WTC11 (cell line): Measurements from ENCODE around the gene ANKRD23. TPM values are rescaled to one million over a fixed set of nuclear protein-coding genes. Genes with fewer than 3 reads are reported as not detected.

ENCODE experiments used
- ATAC-seq: fragments of 200-7000 bp; cut with Tn5 transposase; 2 replicates; pipeline ENCODE4 v1.10.0; 2021; ENCODE audit warnings: mild to moderate bottlenecking, moderate library complexity
- CTCF ChIA-PET: fragments of 300-600 bp; sonication (Branson Sonifier 250); formaldehyde crosslinking; loops from one replicate; lab custom pipeline; 2021; ENCODE audit warnings: antibody characterized with exemption; lab: Charles Lee
- POLR2A ChIA-PET: fragments of 350-600 bp; sonication (Branson Sonifier 250); formaldehyde crosslinking; loops from one replicate; lab custom pipeline; 2021; ENCODE audit warnings: antibody characterized with exemption; lab: Charles Lee
- DNase-seq: peaks from one replicate; pipeline ENCODE4 v3.0.0; 2021; ENCODE audit warnings: low spot score
- H3K27ac Mint-ChIP-seq: 2 replicates; pipeline ENCODE4 v1.8.0; 2021; ENCODE audit warnings: mixed read lengths
- H3K27me3 Mint-ChIP-seq: 2 replicates; pipeline ENCODE4 v1.8.0; 2021; ENCODE audit warnings: low read depth, mild to moderate bottlenecking, moderate library complexity, mixed read lengths
- H3K36me3 Mint-ChIP-seq: 2 replicates; pipeline ENCODE4 v1.8.0; 2021; ENCODE audit warnings: mixed read lengths
- H3K4me1 Mint-ChIP-seq: 2 replicates; pipeline ENCODE4 v1.8.0; 2022; ENCODE audit warnings: mixed read lengths
- H3K4me3 Mint-ChIP-seq: 2 replicates; pipeline ENCODE4 v1.8.0; 2021; ENCODE audit warnings: mild to moderate bottlenecking, moderate library complexity, mixed read lengths
- H3K9me3 Mint-ChIP-seq: 2 replicates; pipeline ENCODE4 v1.8.0; 2021; ENCODE audit warnings: mixed read lengths
- FOXJ3 ChIP-seq: sonication (generic); formaldehyde crosslinking; IDR thresholded peaks from 2 replicates; pipeline ENCODE4 v1.9.0; 2021; ENCODE audit warnings: missing genetic modification reagents, mild to moderate bottlenecking, borderline replicate concordance
- FOXP1 ChIP-seq: sonication (generic); formaldehyde crosslinking; IDR thresholded peaks from 2 replicates; pipeline ENCODE4 v1.8.0; 2022; ENCODE audit warnings: missing genetic modification reagents, mild to moderate bottlenecking, moderate library complexity, borderline replicate concordance
- GABPB1 ChIP-seq: sonication (generic); formaldehyde crosslinking; IDR thresholded peaks from 2 replicates; pipeline ENCODE4 v1.8.1; 2023; ENCODE audit warnings: mild to moderate bottlenecking, missing genetic modification reagents
- IRF2 ChIP-seq: sonication (generic); formaldehyde crosslinking; IDR thresholded peaks from 2 replicates; pipeline ENCODE4 v1.8.0; 2022; ENCODE audit warnings: low read depth, missing genetic modification reagents, borderline replicate concordance
- NFE2L1 ChIP-seq: sonication (generic); formaldehyde crosslinking; IDR thresholded peaks from 2 replicates; pipeline ENCODE4 v1.8.1; 2023; ENCODE audit warnings: missing genetic modification reagents
- OVOL2 ChIP-seq: fragments of 250-450 bp; sonication (Bioruptor Pico); IDR thresholded peaks from 2 replicates; pipeline ENCODE4 v1.9.0; 2021; ENCODE audit warnings: mild to moderate bottlenecking, borderline replicate concordance
- SMAD3 ChIP-seq: sonication (generic); formaldehyde crosslinking; IDR thresholded peaks from 2 replicates; pipeline ENCODE4 v1.8.0; 2022; ENCODE audit warnings: missing genetic modification reagents, mild to moderate bottlenecking, borderline replicate concordance
- TEAD1 ChIP-seq: sonication (generic); formaldehyde crosslinking; IDR thresholded peaks from 2 replicates; pipeline ENCODE4 v1.8.0; 2022; ENCODE audit warnings: mild to moderate bottlenecking, missing genetic modification reagents
- ZNF263 ChIP-seq: sonication (generic); formaldehyde crosslinking; IDR thresholded peaks from 2 replicates; pipeline ENCODE4 v1.8.1; 2022; ENCODE audit warnings: low read depth, mild to moderate bottlenecking, moderate library complexity, missing genetic modification reagents
- ZNF317 ChIP-seq: sonication (generic); formaldehyde crosslinking; IDR thresholded peaks from 2 replicates; pipeline ENCODE4 v1.8.1; 2023; ENCODE audit warnings: low read depth, mild to moderate bottlenecking, moderate library complexity, missing genetic modification reagents, borderline replicate concordance
- ZNF396 ChIP-seq: fragments of 250-450 bp; sonication (Bioruptor Pico); IDR thresholded peaks from 2 replicates; pipeline ENCODE4 v1.8.0; 2021; ENCODE audit warnings: mild to moderate bottlenecking, moderate library complexity, borderline replicate concordance
- total RNA-seq: library from RNA; stranded (reverse); gene quantifications from 3 replicates; pipeline ENCODE4 v1.2.3, GENCODE V29; 2021
- TF ChIP-seq, protein P1 (sequence below): fragments of 250-450 bp; sonication (Bioruptor Pico); IDR thresholded peaks from 2 replicates; pipeline ENCODE4 v1.9.0; 2021; ENCODE audit warnings: mild to moderate bottlenecking
- TF ChIP-seq, protein P2 (sequence below): sonication (generic); formaldehyde crosslinking; IDR thresholded peaks from 2 replicates; pipeline ENCODE4 v1.8.1; 2022; ENCODE audit warnings: mild to moderate bottlenecking, missing genetic modification reagents, moderate library complexity, borderline replicate concordance
- TF ChIP-seq, protein P3 (sequence below): sonication (generic); formaldehyde crosslinking; IDR thresholded peaks from 2 replicates; pipeline ENCODE4 v1.8.0; 2022; ENCODE audit warnings: mild to moderate bottlenecking, missing genetic modification reagents
- TF ChIP-seq, protein P4 (sequence below): fragments of 250-450 bp; sonication (Bioruptor Pico); IDR thresholded peaks from 2 replicates; pipeline ENCODE4 v2.1.2; 2022; ENCODE audit warnings: mild to moderate bottlenecking, moderate library complexity
- TF ChIP-seq, protein P5 (sequence below): sonication (generic); formaldehyde crosslinking; IDR thresholded peaks from 2 replicates; pipeline ENCODE4 v1.8.0; 2022; ENCODE audit warnings: mild to moderate bottlenecking, missing genetic modification reagents

The ANKRD23 gene
- total RNA-seq, 1 experiment from 2014 or later: 3.2 TPM

DNA sequence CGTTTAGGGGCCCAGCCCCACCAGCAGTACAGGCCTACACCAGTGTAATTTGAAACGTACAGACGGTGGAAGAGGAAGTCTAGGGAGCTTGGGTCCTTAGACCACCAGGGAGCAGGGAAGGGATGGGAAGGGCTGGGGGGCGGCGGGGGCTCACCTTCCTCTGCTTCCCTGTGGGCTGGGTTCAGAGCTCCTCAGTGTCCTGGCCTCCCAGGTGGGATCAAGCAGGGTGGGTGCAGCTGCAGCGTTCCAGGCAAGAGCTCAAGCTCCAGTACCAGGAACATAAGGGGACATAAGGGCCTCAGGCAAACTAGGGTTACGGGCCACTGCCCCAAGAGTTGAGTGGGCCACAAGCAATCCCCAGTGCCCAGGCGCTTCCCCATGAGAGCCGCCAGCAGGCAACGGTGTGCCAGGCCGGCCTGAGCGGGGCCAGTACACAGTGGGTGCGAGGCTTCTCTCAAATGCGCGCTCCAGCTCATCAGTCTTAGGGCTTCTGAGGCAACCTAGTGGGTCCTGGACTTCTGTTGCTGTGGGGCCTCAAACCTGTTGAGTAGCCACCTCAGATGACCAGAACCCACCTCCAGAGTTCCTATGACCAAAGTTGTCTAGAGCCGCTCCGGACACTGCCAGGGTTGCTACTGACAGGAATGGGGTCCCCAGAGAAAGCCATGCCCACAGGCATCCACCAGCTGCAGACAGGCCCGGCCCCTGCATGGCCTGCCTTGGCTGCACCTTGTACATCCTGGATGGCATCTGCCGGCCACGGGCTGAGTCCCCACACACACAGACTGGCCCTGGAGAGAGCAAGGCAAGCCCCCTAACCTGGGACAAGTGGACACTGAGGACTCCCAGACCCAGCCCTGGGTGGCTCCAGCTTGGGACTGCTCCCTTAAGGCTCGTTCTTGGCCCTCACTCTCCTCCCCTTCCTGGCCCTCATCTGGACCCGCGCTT lies 5.2 kb downstream of the ANKRD23 start (continued):
- TF ChIP-seq, protein P1, sequence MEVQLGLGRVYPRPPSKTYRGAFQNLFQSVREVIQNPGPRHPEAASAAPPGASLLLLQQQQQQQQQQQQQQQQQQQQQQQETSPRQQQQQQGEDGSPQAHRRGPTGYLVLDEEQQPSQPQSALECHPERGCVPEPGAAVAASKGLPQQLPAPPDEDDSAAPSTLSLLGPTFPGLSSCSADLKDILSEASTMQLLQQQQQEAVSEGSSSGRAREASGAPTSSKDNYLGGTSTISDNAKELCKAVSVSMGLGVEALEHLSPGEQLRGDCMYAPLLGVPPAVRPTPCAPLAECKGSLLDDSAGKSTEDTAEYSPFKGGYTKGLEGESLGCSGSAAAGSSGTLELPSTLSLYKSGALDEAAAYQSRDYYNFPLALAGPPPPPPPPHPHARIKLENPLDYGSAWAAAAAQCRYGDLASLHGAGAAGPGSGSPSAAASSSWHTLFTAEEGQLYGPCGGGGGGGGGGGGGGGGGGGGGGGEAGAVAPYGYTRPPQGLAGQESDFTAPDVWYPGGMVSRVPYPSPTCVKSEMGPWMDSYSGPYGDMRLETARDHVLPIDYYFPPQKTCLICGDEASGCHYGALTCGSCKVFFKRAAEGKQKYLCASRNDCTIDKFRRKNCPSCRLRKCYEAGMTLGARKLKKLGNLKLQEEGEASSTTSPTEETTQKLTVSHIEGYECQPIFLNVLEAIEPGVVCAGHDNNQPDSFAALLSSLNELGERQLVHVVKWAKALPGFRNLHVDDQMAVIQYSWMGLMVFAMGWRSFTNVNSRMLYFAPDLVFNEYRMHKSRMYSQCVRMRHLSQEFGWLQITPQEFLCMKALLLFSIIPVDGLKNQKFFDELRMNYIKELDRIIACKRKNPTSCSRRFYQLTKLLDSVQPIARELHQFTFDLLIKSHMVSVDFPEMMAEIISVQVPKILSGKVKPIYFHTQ (CRISPR knock-in tag): no peak
- no peak for TF ChIP-seq IRF2

DNA sequence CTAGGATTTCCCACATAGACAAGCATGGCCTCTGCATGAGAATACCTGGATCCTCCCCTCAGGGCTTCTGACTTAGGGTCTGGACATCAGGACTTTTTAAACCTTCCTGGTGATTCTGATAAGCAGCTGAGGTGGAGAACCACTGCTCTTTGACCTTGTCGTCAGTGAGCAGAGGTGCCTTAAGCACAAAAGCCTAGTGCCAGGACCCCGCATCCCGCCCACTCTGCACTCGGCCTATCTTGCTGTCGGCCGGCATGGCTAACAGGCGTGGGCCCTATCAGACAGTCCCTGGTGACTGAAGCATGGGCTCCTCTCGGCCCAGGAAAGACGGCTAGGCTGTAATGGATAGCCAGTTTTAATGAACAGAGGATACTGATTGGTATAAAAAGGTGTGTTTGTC lies 6.2 kb downstream of the ANKRD23 start:
- no peak for ATAC-seq
- H3K4me1 Mint-ChIP-seq: peaks cover 19% of the 10 kb centered on the region
- ChIA-PET CTCF (interaction anchor here (1.3 kb wide), 1 partner anchor 20 kb away, joined by 4 read pairs; the partner anchor contains the start of gene ANKRD39), POLR2A (interaction anchor here (1.1 kb wide), 1 partner anchor 10 kb away, joined by 4 read pairs; no protein-coding TSS in a partner anchor)
- no peaks in the 10 kb centered on the region for H3K9me3 Mint-ChIP-seq
- no peaks in the 10 kb centered on the region for H3K27me3 Mint-ChIP-seq
- peak overlapping the region; percentile 61; the same call in 1 of the 2 replicates for H3K27ac Mint-ChIP-seq
- TF ChIP-seq SMAD3 (CRISPR knock-in tag): no peak
- TF ChIP-seq GABPB1: no peak
- TF ChIP-seq TEAD1 (CRISPR knock-in tag): no peak
- TF ChIP-seq, protein P2, sequence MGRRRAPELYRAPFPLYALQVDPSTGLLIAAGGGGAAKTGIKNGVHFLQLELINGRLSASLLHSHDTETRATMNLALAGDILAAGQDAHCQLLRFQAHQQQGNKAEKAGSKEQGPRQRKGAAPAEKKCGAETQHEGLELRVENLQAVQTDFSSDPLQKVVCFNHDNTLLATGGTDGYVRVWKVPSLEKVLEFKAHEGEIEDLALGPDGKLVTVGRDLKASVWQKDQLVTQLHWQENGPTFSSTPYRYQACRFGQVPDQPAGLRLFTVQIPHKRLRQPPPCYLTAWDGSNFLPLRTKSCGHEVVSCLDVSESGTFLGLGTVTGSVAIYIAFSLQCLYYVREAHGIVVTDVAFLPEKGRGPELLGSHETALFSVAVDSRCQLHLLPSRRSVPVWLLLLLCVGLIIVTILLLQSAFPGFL (CRISPR knock-in tag): no peak
- DNase-seq: no peak
- peaks cover 25% of the 10 kb centered on the region for H3K36me3 Mint-ChIP-seq
- H3K4me3 Mint-ChIP-seq: no peak overlapping the region

DNA sequence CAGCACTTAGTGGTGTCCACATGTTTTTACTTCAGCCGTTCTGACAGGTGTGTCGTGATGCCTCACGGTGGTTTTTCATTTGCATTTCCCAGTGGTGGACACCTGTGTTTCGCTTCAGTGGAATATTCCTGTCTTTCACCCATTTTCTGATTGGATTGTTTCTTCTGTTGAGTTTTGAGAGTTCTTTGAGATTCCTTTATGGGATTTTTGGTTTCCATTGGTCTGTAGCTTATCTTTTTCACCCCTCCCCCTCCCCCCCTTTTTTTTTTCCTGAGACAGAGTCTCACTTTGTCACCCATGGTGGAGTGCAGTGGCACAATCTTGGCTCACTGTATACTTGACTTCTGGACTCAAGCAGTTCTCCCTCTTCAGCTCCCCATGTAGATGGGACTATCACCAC lies 8.0 kb downstream of the ANKRD23 start:
- ChIA-PET POLR2A (interaction anchor here (0.8 kb wide), 1 partner anchor 697 kb away, joined by 6 read pairs; the partner anchor contains the start of gene ASTL), CTCF (no interaction called here)
- TF ChIP-seq NFE2L1: no peak
- no peak for TF ChIP-seq FOXJ3 (CRISPR knock-in tag)
- TF ChIP-seq, protein P2 (CRISPR knock-in tag): no peak
- TF ChIP-seq ZNF263 (CRISPR knock-in tag): no peak
- TF ChIP-seq ZNF396: no peak
- no peak for TF ChIP-seq FOXP1 (CRISPR knock-in tag)
- TF ChIP-seq, protein P3, sequence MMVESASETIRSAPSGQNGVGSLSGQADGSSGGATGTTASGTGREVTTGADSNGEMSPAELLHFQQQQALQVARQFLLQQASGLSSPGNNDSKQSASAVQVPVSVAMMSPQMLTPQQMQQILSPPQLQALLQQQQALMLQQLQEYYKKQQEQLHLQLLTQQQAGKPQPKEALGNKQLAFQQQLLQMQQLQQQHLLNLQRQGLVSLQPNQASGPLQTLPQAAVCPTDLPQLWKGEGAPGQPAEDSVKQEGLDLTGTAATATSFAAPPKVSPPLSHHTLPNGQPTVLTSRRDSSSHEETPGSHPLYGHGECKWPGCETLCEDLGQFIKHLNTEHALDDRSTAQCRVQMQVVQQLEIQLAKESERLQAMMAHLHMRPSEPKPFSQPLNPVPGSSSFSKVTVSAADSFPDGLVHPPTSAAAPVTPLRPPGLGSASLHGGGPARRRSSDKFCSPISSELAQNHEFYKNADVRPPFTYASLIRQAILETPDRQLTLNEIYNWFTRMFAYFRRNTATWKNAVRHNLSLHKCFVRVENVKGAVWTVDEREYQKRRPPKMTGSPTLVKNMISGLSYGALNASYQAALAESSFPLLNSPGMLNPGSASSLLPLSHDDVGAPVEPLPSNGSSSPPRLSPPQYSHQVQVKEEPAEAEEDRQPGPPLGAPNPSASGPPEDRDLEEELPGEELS (CRISPR knock-in tag): no peak
- TF ChIP-seq TEAD1 (CRISPR knock-in tag): no peak
- TF ChIP-seq ZNF317 (CRISPR knock-in tag): no peak
- TF ChIP-seq, protein P4, sequence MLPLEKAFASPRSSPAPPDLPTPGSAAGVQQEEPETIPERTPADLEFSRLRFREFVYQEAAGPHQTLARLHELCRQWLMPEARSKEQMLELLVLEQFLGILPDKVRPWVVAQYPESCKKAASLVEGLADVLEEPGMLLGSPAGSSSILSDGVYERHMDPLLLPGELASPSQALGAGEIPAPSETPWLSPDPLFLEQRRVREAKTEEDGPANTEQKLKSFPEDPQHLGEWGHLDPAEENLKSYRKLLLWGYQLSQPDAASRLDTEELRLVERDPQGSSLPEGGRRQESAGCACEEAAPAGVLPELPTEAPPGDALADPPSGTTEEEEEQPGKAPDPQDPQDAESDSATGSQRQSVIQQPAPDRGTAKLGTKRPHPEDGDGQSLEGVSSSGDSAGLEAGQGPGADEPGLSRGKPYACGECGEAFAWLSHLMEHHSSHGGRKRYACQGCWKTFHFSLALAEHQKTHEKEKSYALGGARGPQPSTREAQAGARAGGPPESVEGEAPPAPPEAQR (CRISPR knock-in tag): no peak
- TF ChIP-seq, protein P5, sequence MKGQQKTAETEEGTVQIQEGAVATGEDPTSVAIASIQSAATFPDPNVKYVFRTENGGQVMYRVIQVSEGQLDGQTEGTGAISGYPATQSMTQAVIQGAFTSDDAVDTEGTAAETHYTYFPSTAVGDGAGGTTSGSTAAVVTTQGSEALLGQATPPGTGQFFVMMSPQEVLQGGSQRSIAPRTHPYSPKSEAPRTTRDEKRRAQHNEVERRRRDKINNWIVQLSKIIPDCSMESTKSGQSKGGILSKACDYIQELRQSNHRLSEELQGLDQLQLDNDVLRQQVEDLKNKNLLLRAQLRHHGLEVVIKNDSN: no peak
- TF ChIP-seq OVOL2: no peak

More for the DNA sequence above, 8.0 kb downstream of the ANKRD23 start:
- peaks cover 27% of the 10 kb centered on the region for H3K4me1 Mint-ChIP-seq
- no peak overlapping the region for H3K4me3 Mint-ChIP-seq
- no peak for ATAC-seq
- peaks cover 37% of the 10 kb centered on the region for H3K36me3 Mint-ChIP-seq
- no peaks in the 10 kb centered on the region for H3K27me3 Mint-ChIP-seq
- no peaks in the 10 kb centered on the region for H3K9me3 Mint-ChIP-seq
- DNase-seq: no peak
- H3K27ac Mint-ChIP-seq: no peak overlapping the region
